Naive B cell (primary cell): Measurements from ENCODE around the gene RPS26. TPM values are rescaled to one million over a fixed set of nuclear protein-coding genes. Genes with fewer than 3 reads are reported as not detected.
A peak's percentile ranks its signal among the peaks of the same experiment; 100 is the strongest.

Source experiments
- ATAC-seq, 2 donors: fragments of 150-1000 bp; cut with Tn5 transposase; 2 replicates each; pipeline ENCODE4 v1.10.0; 2021; ENCODE audit warnings: low read depth in 2 of 2, mild to moderate bottlenecking in 2 of 2, moderate library complexity in 2 of 2
- DNase-seq: peaks from one replicate; pipeline ENCODE4 v3.0.0; 2022
- H3K27ac Mint-ChIP-seq, 6 donors: one replicate each; pipeline ENCODE4 v1.8.0; 2020 to 2022; ENCODE audit warnings: mild to moderate bottlenecking in 6 of 6, mixed read lengths in 6 of 6, moderate library complexity in 5 of 6, inconsistent platforms in 2 of 6
- H3K27me3 Mint-ChIP-seq, 3 donors: one replicate each; pipeline ENCODE4 v1.8.0; 2021 to 2022; ENCODE audit warnings: mixed read lengths in 3 of 3, mild to moderate bottlenecking in 1 of 3
- H3K36me3 Mint-ChIP-seq, 2 donors: one replicate each; pipeline ENCODE4 v1.8.0; 2020 to 2022; ENCODE audit warnings: mixed read lengths in 2 of 2, inconsistent platforms in 1 of 2, mild to moderate bottlenecking in 1 of 2
- H3K4me1 Mint-ChIP-seq, 3 donors: one replicate each; pipeline ENCODE4 v1.8.0; 2020 to 2022; ENCODE audit warnings: mixed read lengths in 3 of 3, inconsistent platforms in 1 of 3, mild to moderate bottlenecking in 1 of 3, moderate library complexity in 1 of 3
- H3K4me3 Mint-ChIP-seq, 8 donors: one replicate each; pipeline ENCODE4 v1.8.0; 2020 to 2022; ENCODE audit warnings: mild to moderate bottlenecking in 8 of 8, mixed read lengths in 8 of 8, moderate library complexity in 8 of 8, inconsistent platforms in 2 of 8
- H3K9me3 Mint-ChIP-seq, 7 donors: one replicate each; pipeline ENCODE4 v1.8.0; 2020 to 2022; ENCODE audit warnings: mixed read lengths in 7 of 7, mild to moderate bottlenecking in 5 of 7, inconsistent platforms in 2 of 7, moderate library complexity in 1 of 7
- polyA plus RNA-seq, 6 donors: library from polyadenylated mRNA; unstranded; fragments of 300-500 nt; fragmentation: Illumina TruSeq; gene quantifications; one replicate each; pipeline ENCODE4 v1.2.3, GENCODE V29; 2021; ENCODE audit warnings: low read depth in 6 of 6

RPS26 gene
- polyA plus RNA-seq, 6 donors from 2014 or later, result 199 to 764 (median 532) TPM

GRCh38 chr12:56007564-56008559, 33.9 kb upstream of the RPS26 start:
- ATAC-seq (peak; percentile 85 to 86), DNase-seq (peak; percentile 53)
- peak overlapping the region; percentile 82 to 95 (median 92) for H3K4me3 Mint-ChIP-seq

DNA sequence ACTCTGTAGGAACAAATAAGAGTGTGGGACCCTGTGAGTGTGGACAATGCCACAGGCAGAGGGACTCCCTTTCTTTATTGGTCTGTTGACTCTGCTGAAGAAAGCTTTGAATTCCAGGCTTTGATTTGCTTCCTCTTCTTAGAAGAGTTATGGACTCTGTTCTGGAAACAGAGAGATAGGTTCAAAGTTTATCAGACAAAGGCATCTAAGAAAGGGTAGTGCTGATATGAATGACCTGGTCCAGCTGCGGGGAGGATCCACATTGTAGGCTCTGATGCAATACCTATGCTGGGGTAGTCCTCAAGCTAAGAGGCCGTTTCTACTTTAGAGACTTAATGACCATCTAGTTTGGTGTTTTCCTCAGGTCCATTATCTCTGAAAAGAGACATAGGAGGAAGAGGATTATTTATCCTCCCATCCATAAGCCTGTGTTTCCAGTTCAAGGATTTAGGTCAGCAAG, 31.6 kb upstream of the RPS26 start:
- peaks cover 13 to 21% (median 14%) of the 10 kb centered on the region in 3 donors for H3K4me1 Mint-ChIP-seq
- DNase-seq (no peak), ATAC-seq (no peak)
- H3K27me3 Mint-ChIP-seq, result no peaks in the 10 kb centered on the region
- H3K4me3 Mint-ChIP-seq, result peak overlapping the region in 3 of 8 donors; percentile 32 to 57 (median 48)
- no peaks in the 10 kb centered on the region for H3K9me3 Mint-ChIP-seq
- no peak overlapping the region for H3K27ac Mint-ChIP-seq
- no peaks in the 10 kb centered on the region for H3K36me3 Mint-ChIP-seq

More at GRCh38 chr12:56007564-56008559, 33.9 kb upstream of the RPS26 start:
- H3K4me1 Mint-ChIP-seq, result peaks cover 14 to 21% (median 20%) of the 10 kb centered on the region in 3 donors
- H3K27me3 Mint-ChIP-seq, result no peaks in the 10 kb centered on the region
- H3K9me3 Mint-ChIP-seq, result no peaks in the 10 kb centered on the region
- no peaks in the 10 kb centered on the region for H3K36me3 Mint-ChIP-seq
- H3K27ac Mint-ChIP-seq, result peak overlapping the region in 4 of 6 donors; percentile 82 to 93 (median 86)

- Mint-ChIP-seq H3K36me3 (no peaks in the 10 kb centered on the region), H3K9me3 (no peaks in the 10 kb centered on the region), H3K4me3 (peak overlapping the region in 1 of 8 donors; percentile 30), H3K27ac (no peak overlapping the region), H3K27me3 (no peaks in the 10 kb centered on the region), H3K4me1 (peaks cover 13 to 18% (median 14%) of the 10 kb centered on the region in 3 donors)
- DNase-seq (no peak), ATAC-seq (no peak)
Measured at GRCh38 chr12:56011509-56012090, 30.1 kb upstream of the RPS26 start.

GRCh38 chr12:56013482-56013881, 28.2 kb upstream of the RPS26 start:
- H3K4me1 Mint-ChIP-seq, result peaks cover 4 to 5% (median 5%) of the 10 kb centered on the region in 3 donors

GRCh38 chr12:56014205-56014604, 27.5 kb upstream of the RPS26 start:
- H3K4me1 Mint-ChIP-seq, result no peaks in the 10 kb centered on the region
- peak overlapping the region in 1 of 6 donors; percentile 4 for H3K27ac Mint-ChIP-seq
- no peak for ATAC-seq
- peaks cover 0 to 5% of the 10 kb centered on the region in 2 donors for H3K36me3 Mint-ChIP-seq
- no peaks in the 10 kb centered on the region for H3K9me3 Mint-ChIP-seq
- no peak overlapping the region for H3K4me3 Mint-ChIP-seq
- no peaks in the 10 kb centered on the region for H3K27me3 Mint-ChIP-seq
- no peak for DNase-seq

More at GRCh38 chr12:56013482-56013881, 28.2 kb upstream of the RPS26 start:
- Mint-ChIP-seq H3K27ac (no peak overlapping the region), H3K9me3 (no peaks in the 10 kb centered on the region), H3K36me3 (peaks cover 0 to 5% of the 10 kb centered on the region in 2 donors), H3K4me3 (peak overlapping the region in 2 of 8 donors; percentile 33 to 56), H3K27me3 (no peaks in the 10 kb centered on the region)
- no peak for DNase-seq
- ATAC-seq, result no peak

DNA sequence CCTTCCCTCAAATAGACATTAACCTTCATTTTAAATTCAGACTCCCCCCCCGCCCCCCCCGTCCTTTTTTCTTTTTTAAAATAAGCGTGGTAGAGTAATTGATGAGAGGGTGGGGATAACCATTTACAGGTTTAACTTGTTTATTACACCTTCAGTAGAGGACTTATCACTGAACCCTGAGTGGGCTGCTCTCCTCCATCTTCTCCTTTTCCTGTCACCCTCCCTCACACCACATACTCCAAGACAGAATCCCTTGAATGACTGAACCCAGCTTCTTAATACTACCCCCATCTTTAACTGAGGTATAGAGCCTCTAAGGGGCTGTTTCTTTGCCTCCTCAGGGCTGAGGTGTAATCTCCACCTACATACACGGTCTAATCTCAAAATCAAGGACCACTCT, 24.5 kb upstream of the RPS26 start:
- Mint-ChIP-seq H3K36me3 (peaks cover 0 to 5% of the 10 kb centered on the region in 2 donors), H3K4me1 (peaks cover 12 to 19% (median 15%) of the 10 kb centered on the region in 3 donors), H3K9me3 (no peaks in the 10 kb centered on the region), H3K27ac (no peak overlapping the region), H3K4me3 (no peak overlapping the region), H3K27me3 (peaks cover 0 to 8% (median 0%) of the 10 kb centered on the region in 3 donors)
- DNase-seq, result no peak
- no peak for ATAC-seq

GRCh38 chr12:56018356-56018755, 23.4 kb upstream of the RPS26 start:
- Mint-ChIP-seq H3K4me1 (peaks cover 12 to 21% (median 15%) of the 10 kb centered on the region in 3 donors), H3K9me3 (no peaks in the 10 kb centered on the region), H3K36me3 (peaks cover 0 to 5% of the 10 kb centered on the region in 2 donors), H3K27ac (peak overlapping the region in 1 of 6 donors; percentile 43), H3K4me3 (no peak overlapping the region), H3K27me3 (peaks cover 0 to 8% (median 0%) of the 10 kb centered on the region in 3 donors)
- DNase-seq (no peak), ATAC-seq (no peak)

- peaks cover 0 to 5% of the 10 kb centered on the region in 2 donors for H3K36me3 Mint-ChIP-seq
- peaks cover 12 to 21% (median 15%) of the 10 kb centered on the region in 3 donors for H3K4me1 Mint-ChIP-seq
- no peaks in the 10 kb centered on the region for H3K9me3 Mint-ChIP-seq
- H3K4me3 Mint-ChIP-seq, result peak within 1 kb of the TSS; percentile 57 to 88 (median 80)
- ATAC-seq (peak; percentile 73 to 78), DNase-seq (no peak)
- H3K27me3 Mint-ChIP-seq, result peaks cover 0 to 8% (median 0%) of the 10 kb centered on the region in 3 donors
- peak within 1 kb of the TSS in 4 of 6 donors; percentile 82 to 93 (median 86) for H3K27ac Mint-ChIP-seq
Measured at GRCh38 chr12:56020423-56021184, 21.1 kb upstream of the RPS26 start, which contains the start of gene IKZF4. Gene IKZF4 (plus strand): TSS chr12:56021043. CDS start chr12:56021494, 451 bp downstream.

DNA sequence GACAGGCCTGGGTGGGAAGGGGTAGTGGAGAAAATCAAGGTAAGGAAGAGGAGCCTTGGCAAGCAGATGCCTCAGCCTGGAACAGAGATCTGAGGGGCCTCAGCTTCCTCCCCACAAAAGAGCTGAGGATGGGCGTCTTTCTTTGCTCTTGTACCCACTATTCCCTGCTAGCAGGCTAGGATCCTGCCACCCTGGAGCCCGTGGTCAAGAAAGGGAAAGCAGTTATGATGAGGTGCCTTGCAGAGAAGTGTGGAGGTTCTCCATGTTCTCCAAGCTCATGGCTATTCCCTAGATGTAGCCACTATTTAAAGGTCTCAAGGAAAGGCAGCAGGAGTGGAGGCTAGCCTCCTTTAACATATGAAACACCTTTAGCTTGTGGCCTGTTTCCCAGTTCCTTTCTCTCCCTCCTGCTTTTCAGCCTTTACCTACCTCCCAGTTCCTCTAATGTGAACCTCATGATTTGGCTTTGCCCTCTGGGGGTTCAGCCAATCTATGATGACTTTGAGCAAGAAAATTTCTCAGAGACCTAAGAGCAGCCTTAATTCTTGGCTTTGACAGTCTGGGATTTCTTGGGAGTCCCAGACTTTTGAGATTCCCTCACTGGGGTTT, 19.7 kb upstream of the RPS26 start:
- no peak for DNase-seq
- Mint-ChIP-seq H3K4me3 (peak overlapping the region in 6 of 8 donors; percentile 68 to 88 (median 81)), H3K9me3 (no peaks in the 10 kb centered on the region), H3K4me1 (peaks cover 12 to 21% (median 15%) of the 10 kb centered on the region in 3 donors), H3K27me3 (peaks cover 0 to 8% (median 0%) of the 10 kb centered on the region in 3 donors), H3K36me3 (peaks cover 0 to 5% of the 10 kb centered on the region in 2 donors), H3K27ac (peak overlapping the region in 4 of 6 donors; percentile 24 to 84 (median 54))
- ATAC-seq, result no peak

DNA sequence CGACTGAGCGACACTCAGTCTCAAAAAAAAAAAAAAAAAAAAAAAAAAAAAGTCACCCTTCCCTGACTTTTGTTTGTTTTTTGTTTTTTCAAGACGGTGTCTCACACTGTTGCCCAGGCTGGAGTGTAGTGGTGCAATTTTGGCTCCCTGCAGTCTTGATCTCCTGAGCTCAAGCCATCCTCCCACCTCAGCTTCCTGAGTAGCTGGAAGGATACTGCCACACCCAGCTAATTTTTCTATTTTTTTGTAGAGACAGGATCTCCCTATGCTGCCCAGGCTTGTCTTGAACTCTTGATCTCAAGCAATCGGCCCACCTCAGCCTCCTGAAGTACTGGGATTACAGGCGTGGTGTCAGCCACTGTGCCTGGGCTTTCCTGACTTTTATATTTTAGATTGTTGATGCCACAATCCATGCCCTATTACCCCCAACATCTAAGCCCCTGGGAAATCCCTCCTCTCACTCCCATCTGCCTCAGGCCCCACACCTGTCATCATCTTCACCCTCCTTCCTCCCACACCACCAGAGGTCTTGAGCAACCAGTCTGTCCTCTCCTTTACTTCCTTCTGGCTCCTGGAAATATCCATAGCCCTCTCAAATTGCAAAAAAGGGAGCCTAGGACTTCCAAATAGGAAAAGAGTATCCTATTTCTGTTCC, 13.1 kb upstream of the RPS26 start:
- no peak for DNase-seq
- Mint-ChIP-seq H3K27me3 (no peaks in the 10 kb centered on the region), H3K4me3 (no peak overlapping the region), H3K27ac (no peak overlapping the region), H3K4me1 (no peaks in the 10 kb centered on the region), H3K36me3 (no peaks in the 10 kb centered on the region), H3K9me3 (no peaks in the 10 kb centered on the region)
- no peak for ATAC-seq

GRCh38 chr12:56029166-56029519, 12.6 kb upstream of the RPS26 start:
- no peaks in the 10 kb centered on the region for H3K4me1 Mint-ChIP-seq
- no peak for ATAC-seq
- no peak overlapping the region for H3K4me3 Mint-ChIP-seq
- no peaks in the 10 kb centered on the region for H3K27me3 Mint-ChIP-seq
- no peak overlapping the region for H3K27ac Mint-ChIP-seq
- H3K9me3 Mint-ChIP-seq, result no peaks in the 10 kb centered on the region
- H3K36me3 Mint-ChIP-seq, result no peaks in the 10 kb centered on the region
- no peak for DNase-seq

DNA sequence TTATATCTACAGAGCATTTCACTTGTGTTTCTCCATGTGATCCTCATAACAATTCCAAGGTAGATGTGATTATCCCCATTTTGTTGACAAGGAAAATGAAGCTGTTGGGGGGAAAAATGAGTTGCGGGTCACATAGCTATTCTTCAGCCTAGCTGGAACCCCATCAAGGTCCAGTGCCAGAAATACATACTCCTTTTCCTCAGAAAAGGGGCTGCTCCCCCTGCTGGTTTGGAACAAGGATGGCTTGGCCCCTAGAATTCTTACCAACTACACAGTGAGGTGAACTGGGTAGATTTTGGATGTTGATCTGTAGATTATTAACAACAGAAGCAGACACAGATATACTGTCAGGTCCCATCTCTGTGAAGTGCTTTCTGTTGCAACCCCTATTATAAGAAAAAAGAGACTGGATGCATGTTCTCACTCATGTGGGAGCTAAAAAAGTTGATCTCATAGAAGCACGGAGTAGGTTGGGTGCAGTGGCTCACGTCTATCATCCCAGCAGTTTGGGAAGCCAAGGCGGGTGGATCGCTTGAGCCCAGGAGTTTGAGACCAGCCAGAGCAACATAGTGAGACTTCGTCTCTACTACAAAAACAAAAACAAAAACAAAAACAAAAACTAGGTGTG, 11.9 kb upstream of the RPS26 start:
- Mint-ChIP-seq H3K4me3 (no peak overlapping the region), H3K9me3 (no peaks in the 10 kb centered on the region), H3K27me3 (no peaks in the 10 kb centered on the region), H3K4me1 (no peaks in the 10 kb centered on the region), H3K27ac (no peak overlapping the region), H3K36me3 (no peaks in the 10 kb centered on the region)
- DNase-seq (peak; percentile 41), ATAC-seq (peak; percentile 34 to 67)
